Sigmoid colon (tissue), 7 donors: ENCODE data around the gene CMAS. TPM values are rescaled to one million over a fixed set of nuclear protein-coding genes. Genes with fewer than 3 reads are reported as not detected.
A peak's percentile ranks its signal among the peaks of the same experiment; 100 is the strongest.
"Not testable (repeated sequence)": the region's sequence is repeated elsewhere in the genome, so short reads cannot be mapped to it uniquely, and the experiment has no call there.

ENCODE experiments used
- DNase-seq: peaks from one replicate; pipeline ENCODE4 v3.0.0-alpha.2; 2019
- H3K27ac ChIP-seq, 4 donors: fragments of 200-600 bp; sonication (generic); one replicate each; pipeline ENCODE4 v1.5.1; 2016 to 2019; ENCODE audit warnings: mild to moderate bottlenecking in 1 of 4
- H3K27me3 ChIP-seq, 3 donors: fragments of 200-600 bp; sonication (generic); one replicate each; pipeline ENCODE4 v1.5.1; 2019; ENCODE audit warnings: mild to moderate bottlenecking in 1 of 3
- H3K36me3 ChIP-seq, 4 donors: fragments of 200-600 bp; sonication (generic); one replicate each; pipeline ENCODE4 v1.5.1; 2016 to 2019
- H3K4me1 ChIP-seq, 4 donors: fragments of 200-600 bp; sonication (generic); one replicate each; pipeline ENCODE4 v1.5.1; 2017 to 2019
- H3K4me3 ChIP-seq, 4 donors: fragments of 200-600 bp; sonication (generic); one replicate each; pipeline ENCODE4 v1.5.1; 2017 to 2019; ENCODE audit warnings: mild to moderate bottlenecking in 2 of 4, moderate library complexity in 1 of 4
- H3K9me3 ChIP-seq, 4 donors: fragments of 200-600 bp in 3 of 4; sonication (generic) in 3 of 4; one replicate each; pipeline versions ENCODE4 v1.5.1 to v1.6.1; 2013 to 2019
- CTCF ChIP-seq, 4 experiments: fragments of 450-650 bp in 3 of 4; fragments of 200-600 bp in 1 of 4; IDR thresholded peaks; one replicate each; pipeline ENCODE4 v1.5.1; 2016 to 2019; ENCODE audit warnings: antibody characterized with exemption in 4 of 4, mild to moderate bottlenecking in 3 of 4, moderate library complexity in 2 of 4
- EP300 ChIP-seq, 4 donors: sonication (generic); formaldehyde crosslinking; IDR thresholded peaks; one replicate each; pipeline ENCODE4 v1.6.1; 2017; ENCODE audit warnings: antibody characterized with exemption in 4 of 4
- POLR2A ChIP-seq, 2 donors: fragments of 450-650 bp; IDR thresholded peaks; one replicate each; pipeline ENCODE4 v1.6.1; 2016; ENCODE audit warnings: antibody characterized with exemption in 2 of 2, mild to moderate bottlenecking in 2 of 2, moderate library complexity in 2 of 2
- POLR2AphosphoS5 ChIP-seq, 4 donors: sonication (generic); formaldehyde crosslinking; IDR thresholded peaks; one replicate each; pipeline ENCODE4 v1.6.1; 2017; ENCODE audit warnings: antibody characterized with exemption in 4 of 4
- WGBS, 2 donors: extraction: QIAGEN DNeasy Blood & Tissue Kit; methylation state at CpG; one replicate each; pipeline ENCODE4 v1.1.7; 2013; 5-methylcytosine and 5-hydroxymethylcytosine counted together
- intact Hi-C: fragments of 100-400 bp; cut with DNase I; formaldehyde crosslinking; loops from one replicate; pipeline ENCODE4 v1.15.1; 2023
- polyA plus RNA-seq, 3 donors: library from polyadenylated mRNA; stranded (reverse); fragments of 200-250 nt; gene quantifications; one replicate each; pipeline ENCODE4 v1.2.3, GENCODE V29; 2013
- total RNA-seq, 4 donors: library from RNA; depleted of rRNA; stranded (reverse); fragments of >200 nt; gene quantifications; one replicate each; pipeline ENCODE4 v1.1.0, GENCODE V29; 2016
- donor health status: healthy with polysubstance abuse.
- donor health status: Bipolar disorder and iron deficiency.
- donor health status: healthy.

CMAS gene
- total and polyA plus RNA-seq, 7 donors = 23.3 to 226 (median 35.1) TPM

GRCh38 chr12:22082190-22082701, 36.2 kb downstream of the CMAS start:
- Histone ChIP-seq H3K4me1 (no peaks in the 10 kb centered on the region), H3K27ac (no peak overlapping the region), H3K4me3 (no peak overlapping the region), H3K27me3 (no peaks in the 10 kb centered on the region), H3K9me3 (no peaks in the 10 kb centered on the region), H3K36me3 (no peaks in the 10 kb centered on the region)
- WGBS, 2 donors = 75 to 84% methylated on average over 10 of the region's 10 CpGs
- TF ChIP-seq EP300 (IDR thresholded peaks at IDR 0.05) = no peak
- TF ChIP-seq POLR2A (IDR thresholded peaks at IDR 0.05) = no peak
- no peak for TF ChIP-seq CTCF (IDR thresholded peaks at IDR 0.05)
- TF ChIP-seq POLR2AphosphoS5 (IDR thresholded peaks at IDR 0.05) = no peak
- DNase-seq = no peak
- intact Hi-C loops = loop anchor here (2.0 to 5.0 kb wide), 3 partner anchors 255 to 380 kb away; no protein-coding TSS in a partner anchor

- H3K4me1 ChIP-seq = no peaks in the 10 kb centered on the region
- TF ChIP-seq POLR2A (IDR thresholded peaks at IDR 0.05) (no peak), CTCF (IDR thresholded peaks at IDR 0.05) (peak in 3 of 4 experiments; percentile 33 to 50 (median 48))
- H3K4me3 ChIP-seq = no peak overlapping the region
- intact Hi-C loops = loop anchor here (2.0 to 5.0 kb wide), 3 partner anchors 254 to 379 kb away; no protein-coding TSS in a partner anchor
- DNase-seq = no peak
- H3K27ac ChIP-seq = no peak overlapping the region
- H3K27me3 ChIP-seq = no peaks in the 10 kb centered on the region
- no peaks in the 10 kb centered on the region for H3K9me3 ChIP-seq
- H3K36me3 ChIP-seq = no peaks in the 10 kb centered on the region
These were observed 37.1 kb downstream of the CMAS start for GRCh38 chr12:22083167-22083566.

- Histone ChIP-seq H3K4me3 (no peak overlapping the region), H3K27me3 (no peaks in the 10 kb centered on the region), H3K4me1 (no peaks in the 10 kb centered on the region), H3K9me3 (no peaks in the 10 kb centered on the region), H3K36me3 (no peaks in the 10 kb centered on the region), H3K27ac (no peak overlapping the region)
- TF ChIP-seq EP300 (IDR thresholded peaks at IDR 0.05) (no peak), POLR2AphosphoS5 (IDR thresholded peaks at IDR 0.05) (no peak), POLR2A (IDR thresholded peaks at IDR 0.05) (no peak), CTCF (IDR thresholded peaks at IDR 0.05) (no peak)
- 15 to 67% methylated on average over 1 of the region's 1 CpG for WGBS, 2 donors
- DNase-seq = no peak
- intact Hi-C loops = loop anchor here (5.0 kb wide), 1 partner anchor 377 kb away; no protein-coding TSS in a partner anchor
These were observed 38.8 kb downstream of the CMAS start for GRCh38 chr12:22084852-22085251.

- Histone ChIP-seq H3K4me3 (no peak overlapping the region), H3K4me1 (no peaks in the 10 kb centered on the region), H3K27ac (no peak overlapping the region), H3K36me3 (no peaks in the 10 kb centered on the region), H3K27me3 (no peaks in the 10 kb centered on the region), H3K9me3 (no peaks in the 10 kb centered on the region)
- no peak for DNase-seq
- WGBS, 2 donors = 86 to 89% methylated on average over 2 of the region's 2 CpGs
- TF ChIP-seq EP300 (IDR thresholded peaks at IDR 0.05) (no peak), POLR2AphosphoS5 (IDR thresholded peaks at IDR 0.05) (no peak), POLR2A (IDR thresholded peaks at IDR 0.05) (no peak), CTCF (IDR thresholded peaks at IDR 0.05) (no peak)
- intact Hi-C loops = no loop called here
These were observed 42.9 kb downstream of the CMAS start for GRCh38 chr12:22088886-22089285.

GRCh38 chr12:22089486-22089885, 43.5 kb downstream of the CMAS start:
- H3K9me3 ChIP-seq = no peaks in the 10 kb centered on the region
- no peak overlapping the region for H3K4me3 ChIP-seq
- no peaks in the 10 kb centered on the region for H3K27me3 ChIP-seq
- no peaks in the 10 kb centered on the region for H3K36me3 ChIP-seq
- intact Hi-C loops = no loop called here
- H3K4me1 ChIP-seq = no peaks in the 10 kb centered on the region
- no peak for TF ChIP-seq CTCF (IDR thresholded peaks at IDR 0.05)
- TF ChIP-seq POLR2A (IDR thresholded peaks at IDR 0.05) = no peak
- no peak for TF ChIP-seq EP300 (IDR thresholded peaks at IDR 0.05)
- TF ChIP-seq POLR2AphosphoS5 (IDR thresholded peaks at IDR 0.05) = no peak
- H3K27ac ChIP-seq = no peak overlapping the region
- no peak for DNase-seq
- 88 to 93% methylated on average over 2 of the region's 2 CpGs for WGBS, 2 donors

GRCh38 chr12:22099062-22099461, 53.0 kb downstream of the CMAS start:
- H3K27ac ChIP-seq, H3K36me3 ChIP-seq, DNase-seq, H3K9me3 ChIP-seq, H3K4me3 ChIP-seq, intact Hi-C loops, H3K27me3 ChIP-seq, H3K4me1 ChIP-seq: not testable (repeated sequence)
- 92 to 94% methylated on average over 2 of the region's 2 CpGs for WGBS, 2 donors
